Gastrocnemius medialis (tissue), 4 donors: ENCODE measurements around the gene CNKSR3.

ENCODE experiments used
- POLR2A ChIP-seq, 2 donors: fragments of 450-650 bp; IDR thresholded peaks; one replicate each; pipeline ENCODE4 v1.6.1; 2017; ENCODE audit warnings: antibody characterized with exemption in 2 of 2, mild to moderate bottlenecking in 2 of 2, moderate library complexity in 2 of 2
- TF ChIP-seq, protein P1 (sequence below), 5 experiments: fragments of 450-650 bp in 3 of 5; fragments of 200-600 bp in 2 of 5; sonication (generic) in 2 of 5; IDR thresholded peaks in 4 of 5; conservative IDR thresholded peaks in 1 of 5; 1 replicate in 4 of 5; 2 replicates in 1 of 5; pipeline ENCODE4 v1.5.1; 2016 to 2019; ENCODE audit warnings: antibody characterized with exemption in 5 of 5, mild to moderate bottlenecking in 3 of 5, moderate library complexity in 3 of 5

DNA sequence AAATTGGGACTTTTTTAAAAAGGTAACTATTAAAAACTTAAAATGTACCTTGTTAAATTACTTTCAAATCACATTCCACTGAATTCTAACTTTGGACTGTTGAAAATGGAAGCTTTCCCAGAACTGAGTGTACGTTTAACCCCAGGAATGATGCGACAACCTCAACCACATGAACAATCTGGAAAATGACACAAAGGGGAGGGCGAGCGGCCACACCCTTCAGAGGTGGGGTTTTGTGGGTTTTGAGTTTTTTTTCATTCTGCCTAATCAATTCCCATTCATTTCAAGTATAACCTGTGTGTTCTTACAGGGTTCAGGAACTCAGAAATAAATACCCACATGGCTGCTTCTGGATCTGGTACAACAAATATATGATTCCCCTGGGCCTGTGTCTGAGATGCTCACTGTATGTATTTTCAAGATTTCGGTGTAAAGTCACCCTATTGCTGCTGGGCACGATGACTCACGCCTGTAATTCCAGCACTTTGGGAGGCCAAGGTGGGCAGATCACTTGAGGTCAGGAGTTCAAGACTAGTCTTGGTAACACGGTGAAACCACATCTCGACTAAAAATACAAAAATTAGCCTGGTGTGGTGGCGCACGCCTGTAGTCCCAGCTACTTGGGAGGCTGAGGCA, 21.6 kb downstream of the CNKSR3 start:
- TF ChIP-seq, protein P1, sequence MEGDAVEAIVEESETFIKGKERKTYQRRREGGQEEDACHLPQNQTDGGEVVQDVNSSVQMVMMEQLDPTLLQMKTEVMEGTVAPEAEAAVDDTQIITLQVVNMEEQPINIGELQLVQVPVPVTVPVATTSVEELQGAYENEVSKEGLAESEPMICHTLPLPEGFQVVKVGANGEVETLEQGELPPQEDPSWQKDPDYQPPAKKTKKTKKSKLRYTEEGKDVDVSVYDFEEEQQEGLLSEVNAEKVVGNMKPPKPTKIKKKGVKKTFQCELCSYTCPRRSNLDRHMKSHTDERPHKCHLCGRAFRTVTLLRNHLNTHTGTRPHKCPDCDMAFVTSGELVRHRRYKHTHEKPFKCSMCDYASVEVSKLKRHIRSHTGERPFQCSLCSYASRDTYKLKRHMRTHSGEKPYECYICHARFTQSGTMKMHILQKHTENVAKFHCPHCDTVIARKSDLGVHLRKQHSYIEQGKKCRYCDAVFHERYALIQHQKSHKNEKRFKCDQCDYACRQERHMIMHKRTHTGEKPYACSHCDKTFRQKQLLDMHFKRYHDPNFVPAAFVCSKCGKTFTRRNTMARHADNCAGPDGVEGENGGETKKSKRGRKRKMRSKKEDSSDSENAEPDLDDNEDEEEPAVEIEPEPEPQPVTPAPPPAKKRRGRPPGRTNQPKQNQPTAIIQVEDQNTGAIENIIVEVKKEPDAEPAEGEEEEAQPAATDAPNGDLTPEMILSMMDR (IDR thresholded peaks at IDR 0.05 in 4 of 5, conservative IDR thresholded peaks at IDR 0.05 in 1 of 5), result no peak
- TF ChIP-seq POLR2A (IDR thresholded peaks at IDR 0.05), result no peak
